ENCODE results near the gene LARP7.

DNA sequence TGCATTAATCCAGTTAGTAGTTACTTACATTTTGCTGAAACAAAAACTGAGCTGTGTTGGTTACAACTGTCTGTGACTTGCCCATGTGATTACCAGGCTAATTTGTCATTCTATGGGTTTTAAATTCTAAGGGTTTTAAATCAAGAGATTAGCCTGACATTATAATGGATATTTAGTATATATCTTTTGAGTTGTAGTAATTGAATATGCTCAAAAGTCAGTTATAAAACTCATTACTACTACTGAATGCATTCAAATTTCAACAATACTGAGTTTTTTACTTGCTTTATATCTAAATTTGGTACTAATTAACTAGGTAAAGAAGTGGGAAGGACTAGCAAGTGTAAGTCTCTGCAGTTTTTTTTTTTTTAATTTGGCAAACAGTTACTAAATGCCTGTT, 14.7 kb downstream of the LARP7 start:
- TF ChIP-seq CTCF (IDR thresholded peaks at IDR 0.05) = no peak
- TF ChIP-seq EZH2 (IDR thresholded peaks at IDR 0.05; ENCODE audit: borderline replicate concordance, insufficient read depth, low read depth, low read length, poor library complexity, severe bottlenecking) = no peak

Measured in B cell (primary cell).